HG03175 (cell line): ENCODE data around the gene ADGRG1.
"Not testable (repeated sequence)": the region's sequence is repeated elsewhere in the genome, so short reads cannot be mapped to it uniquely, and the experiment has no call there.

Source experiments
- ATAC-seq: cut with Tn5 transposase; IDR thresholded peaks from one replicate; pipeline ENCODE4 v1.9.1; 2021; ENCODE audit warnings: mild to moderate bottlenecking, moderate library complexity; ENCODE audit not compliant: unreplicated experiment

The ADGRG1 gene

GRCh38 chr16:57695680-57696069 is 67.2 kb downstream of the ADGRG1 start:
- ATAC-seq = no peak

DNA sequence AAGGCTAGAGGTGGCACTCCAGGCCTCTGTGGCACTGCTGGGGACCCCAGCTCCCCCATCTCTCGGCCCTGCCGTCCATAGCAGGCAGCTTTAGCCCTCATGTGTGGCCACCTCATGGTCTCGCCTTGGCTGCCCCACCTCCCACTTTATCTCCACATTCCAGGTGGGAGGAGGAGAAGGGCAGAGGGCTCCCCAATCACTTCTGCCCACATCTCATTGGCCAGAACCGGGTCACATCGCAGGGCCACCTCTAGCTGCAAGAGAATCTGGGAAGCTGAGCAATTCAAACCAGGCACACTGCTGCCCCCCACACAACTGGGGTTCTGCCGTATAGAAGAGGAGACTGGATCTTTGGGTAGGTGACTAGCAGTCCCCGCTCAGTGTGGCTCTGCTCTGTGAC is 67.8 kb downstream of the ADGRG1 start:
- ATAC-seq = no peak

- ATAC-seq = no peak
Observed at GRCh38 chr16:57697896-57698537, 69.6 kb downstream of the ADGRG1 start.

DNA sequence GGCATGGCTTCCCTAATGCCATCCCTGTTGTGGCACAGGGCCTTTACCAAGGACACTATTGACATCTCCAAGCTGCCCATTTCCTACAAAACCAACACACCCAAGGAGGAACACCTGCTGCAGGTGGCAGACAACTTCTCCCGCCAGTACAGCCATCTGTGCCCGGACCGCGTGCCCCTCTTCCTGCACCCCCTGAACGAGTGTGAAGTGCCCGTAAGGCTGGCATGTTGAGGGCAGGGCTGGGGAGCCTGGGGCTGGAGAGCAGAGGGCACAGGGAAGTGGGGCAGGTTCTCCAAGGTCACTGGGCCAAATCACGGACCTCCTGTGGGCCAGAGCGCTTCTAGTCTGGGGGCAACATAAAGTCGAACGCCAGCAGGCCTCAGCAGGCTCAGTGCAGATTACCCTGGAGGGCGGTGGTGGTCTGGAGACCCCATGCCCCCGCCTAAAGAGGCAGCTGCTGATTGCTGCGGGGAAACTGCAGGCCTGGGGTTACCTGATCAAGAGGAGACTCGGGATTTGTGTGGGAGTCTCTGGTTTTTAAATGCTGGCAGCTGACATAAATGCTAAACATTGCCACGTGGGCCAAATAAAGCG is 70.5 kb downstream of the ADGRG1 start:
- no peak for ATAC-seq

DNA sequence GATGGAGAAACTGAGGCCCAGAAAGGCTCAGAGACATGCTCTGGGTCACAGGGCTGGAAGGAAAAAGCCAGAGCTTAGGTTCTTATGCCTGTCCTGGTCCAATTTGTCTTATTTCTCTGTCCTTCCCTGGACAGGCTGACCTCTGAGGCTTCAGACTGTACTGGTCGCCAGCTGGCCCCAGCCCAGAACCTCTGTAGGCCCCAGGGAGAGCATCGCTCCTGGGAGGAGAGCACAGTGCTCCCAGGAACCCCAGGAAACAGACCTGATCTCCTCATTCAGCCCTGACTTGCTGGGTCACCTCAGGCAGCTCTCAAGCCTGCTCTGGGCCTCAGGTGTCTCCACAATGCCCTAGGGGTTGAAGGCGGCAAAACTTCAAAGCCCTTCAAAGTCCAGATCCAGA is 71.1 kb downstream of the ADGRG1 start:
- no peak for ATAC-seq

DNA sequence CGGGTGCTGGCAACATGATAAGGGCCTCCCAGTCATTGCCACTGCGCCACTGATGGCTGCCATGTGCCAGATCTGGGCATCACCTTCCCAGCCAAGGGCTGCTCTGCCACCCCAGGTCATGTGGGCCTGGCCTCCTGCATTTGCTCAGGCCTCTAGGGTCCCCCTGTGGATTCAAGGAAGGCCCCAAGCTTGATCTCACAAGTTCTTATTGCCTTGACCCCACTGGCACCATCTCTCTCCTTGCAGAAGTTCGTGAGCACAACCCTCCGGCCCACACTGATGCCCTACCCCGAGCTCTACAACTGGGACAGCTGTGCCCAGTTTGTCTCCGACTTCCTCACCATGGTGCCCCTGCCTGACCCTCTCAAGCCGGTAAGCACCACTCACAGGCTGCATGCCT is 71.5 kb downstream of the ADGRG1 start:
- ATAC-seq = no peak

DNA sequence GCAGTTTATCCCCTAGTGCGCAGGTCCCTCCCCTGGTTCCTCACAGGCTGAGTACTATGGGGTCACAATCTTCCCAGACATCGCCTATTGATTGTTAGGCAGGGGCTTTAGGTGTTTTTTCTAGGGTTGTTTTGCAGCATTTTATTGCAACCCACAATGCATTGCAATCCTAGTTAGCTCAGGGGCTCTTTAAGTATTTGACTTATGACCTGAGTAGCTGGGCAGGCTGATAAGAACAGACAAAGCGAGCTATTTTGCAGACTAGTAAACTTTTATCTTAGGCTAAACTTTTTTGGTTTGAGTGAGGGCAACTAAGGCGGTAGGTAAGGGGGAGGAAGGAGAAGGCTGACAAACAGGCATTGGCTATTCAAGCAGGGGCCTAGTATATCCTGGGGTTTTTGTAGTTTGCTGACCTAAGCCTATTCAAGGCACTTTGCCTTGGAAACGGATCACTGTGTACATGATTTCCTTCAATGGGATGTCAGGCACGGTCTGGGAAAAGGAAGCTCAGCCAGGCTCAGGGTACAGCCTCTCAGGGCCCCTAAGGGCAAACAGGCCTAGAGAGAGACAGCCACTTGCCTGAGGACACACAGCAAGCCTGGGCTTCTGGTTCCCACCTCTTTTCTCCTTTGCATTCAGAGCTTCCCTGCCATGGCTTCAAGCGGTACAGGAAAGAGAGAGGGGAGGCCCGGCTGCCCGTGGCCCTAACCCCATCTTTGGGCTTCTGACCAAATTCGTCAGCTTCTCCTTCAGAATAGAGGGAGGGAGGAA is 72.5 kb downstream of the ADGRG1 start:
- ATAC-seq = no peak

- no peak for ATAC-seq
Observed at GRCh38 chr16:57701759-57702371, 73.4 kb downstream of the ADGRG1 start.

DNA sequence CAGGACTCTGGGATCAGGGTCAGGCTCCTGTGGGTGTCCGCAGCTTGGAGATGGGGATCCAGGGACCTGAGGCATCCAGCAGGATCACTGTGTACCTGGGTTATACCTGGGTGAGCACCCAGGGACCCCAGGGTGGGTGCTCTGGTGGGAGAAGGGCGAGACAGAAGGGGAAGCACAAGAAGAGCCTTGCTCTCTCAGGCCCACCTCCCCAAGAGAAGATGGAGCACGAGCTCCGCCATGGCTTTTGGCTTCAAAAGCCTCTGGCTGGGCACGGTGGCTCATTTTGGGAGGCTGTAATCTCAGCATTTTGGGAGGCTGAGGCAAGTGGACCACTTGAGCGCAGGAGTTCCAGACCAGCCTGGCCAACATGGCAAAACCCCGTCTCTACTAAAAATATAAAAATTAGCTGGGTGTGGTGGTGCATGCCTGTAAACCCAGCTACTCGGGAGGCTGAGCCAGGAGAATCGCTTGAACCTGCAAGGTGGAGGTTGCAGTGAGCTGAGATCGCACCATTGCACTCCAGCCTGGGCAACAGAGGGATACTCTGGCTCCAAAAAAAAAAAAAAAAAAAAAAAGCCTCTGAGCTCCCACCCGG is 75.1 kb downstream of the ADGRG1 start:
- no peak for ATAC-seq

DNA sequence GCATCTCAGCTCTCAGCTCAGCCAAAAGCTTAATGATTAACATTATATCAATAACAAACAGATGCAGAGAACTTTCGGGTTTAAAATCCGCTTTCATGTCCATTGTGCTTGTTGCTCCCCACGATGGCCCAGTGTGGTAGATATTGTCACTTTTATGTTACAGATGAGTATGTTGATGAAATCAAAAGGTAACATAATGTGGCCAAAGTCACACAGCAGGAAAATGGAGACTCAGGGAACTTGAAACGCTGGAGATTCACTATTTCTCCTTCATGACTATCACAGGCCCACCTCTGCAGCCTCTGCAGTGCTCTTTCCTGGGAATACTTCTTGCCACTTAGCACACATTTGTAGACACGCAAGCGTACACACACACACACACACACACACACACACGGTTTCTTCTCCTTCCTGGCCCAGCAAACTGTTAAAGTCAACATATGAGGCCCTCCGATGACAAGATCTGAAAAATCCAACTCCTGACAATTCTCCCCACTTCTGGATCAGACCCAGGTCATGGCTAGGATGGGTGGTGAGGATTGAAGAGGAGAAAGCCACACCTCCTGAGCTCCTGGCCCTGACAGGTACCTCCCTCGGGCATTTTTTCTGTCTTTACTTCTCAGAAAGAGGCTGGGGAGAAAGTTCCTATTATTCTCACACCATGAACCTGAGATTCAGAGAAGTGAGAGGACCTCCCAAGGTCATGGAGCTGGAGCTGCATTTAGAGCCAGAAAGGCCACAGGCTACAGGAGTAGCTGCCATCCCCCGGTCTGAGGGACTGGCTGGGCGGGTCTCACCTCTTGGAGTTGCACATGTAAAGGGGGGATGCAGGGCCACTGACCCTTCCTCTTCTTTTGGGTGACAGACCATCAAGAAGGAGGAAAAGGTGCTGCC is 75.8 kb downstream of the ADGRG1 start:
- no peak for ATAC-seq

- no peak for ATAC-seq
Observed at GRCh38 chr16:57704905-57705852, 76.7 kb downstream of the ADGRG1 start.

DNA sequence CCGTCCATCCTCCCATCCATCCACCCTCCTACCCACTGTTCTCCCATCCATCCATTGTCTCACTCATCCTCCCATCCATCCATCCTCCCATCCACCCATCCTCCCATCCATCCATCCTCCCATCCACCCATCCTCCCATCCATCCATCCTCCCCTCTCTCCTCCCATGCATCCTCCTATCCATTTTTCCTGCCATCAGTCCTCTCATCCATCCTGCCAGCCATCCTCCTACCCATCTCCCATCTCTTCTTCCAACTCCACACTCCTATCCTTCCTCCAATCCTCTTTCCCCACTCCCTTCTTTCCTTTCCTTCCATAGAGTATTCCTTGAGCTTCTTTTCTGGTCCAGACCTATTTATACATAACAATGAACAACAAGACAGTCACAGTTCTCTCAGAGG is 78.3 kb downstream of the ADGRG1 start:
- no peak for ATAC-seq

GRCh38 chr16:57707331-57707730 is 78.9 kb downstream of the ADGRG1 start:
- no peak for ATAC-seq

DNA sequence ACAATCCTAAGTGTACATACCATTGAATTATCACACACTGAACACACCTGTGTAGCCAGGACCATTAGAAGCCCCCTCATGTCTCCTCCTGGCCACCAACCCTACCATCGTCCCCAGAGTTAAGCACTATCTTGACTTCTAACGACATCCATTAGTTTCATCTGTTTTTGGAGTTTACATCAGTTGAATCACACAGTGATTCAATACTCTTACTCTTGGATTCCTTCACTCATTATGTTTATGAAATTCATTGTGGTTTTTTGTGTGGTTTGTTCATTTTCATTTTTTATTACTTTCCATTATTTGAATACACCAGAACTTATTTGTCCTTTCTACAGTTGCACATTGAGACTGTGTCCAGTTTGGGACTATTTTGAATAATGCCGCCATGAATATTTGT is 79.7 kb downstream of the ADGRG1 start:
- no peak for ATAC-seq

GRCh38 chr16:57709663-57710062 is 81.2 kb downstream of the ADGRG1 start:
- ATAC-seq = no peak

GRCh38 chr16:57711346-57711745 is 82.9 kb downstream of the ADGRG1 start:
- ATAC-seq = no peak

- no peak for ATAC-seq
Observed at GRCh38 chr16:57711993-57712392, 83.6 kb downstream of the ADGRG1 start.

DNA sequence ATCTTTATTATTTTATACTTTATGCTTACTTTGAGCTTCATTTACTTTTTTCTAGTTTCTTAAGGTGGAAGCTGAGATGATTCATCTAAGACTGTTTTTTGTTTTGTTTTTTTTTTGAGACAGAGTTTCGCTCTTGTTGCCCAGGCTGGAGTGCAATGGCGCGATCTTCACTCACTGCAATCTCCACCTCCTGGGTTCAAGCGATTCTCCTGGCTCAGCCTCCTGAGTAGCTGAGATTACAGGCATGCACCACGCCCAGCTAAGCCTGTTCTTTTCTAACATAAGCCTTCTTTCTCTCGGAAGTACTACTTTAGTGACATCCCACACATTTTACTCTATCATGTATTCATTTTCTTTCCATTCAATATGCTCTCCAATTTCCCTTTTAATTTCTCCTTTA is 84.1 kb downstream of the ADGRG1 start:
- not testable (repeated sequence) for ATAC-seq

DNA sequence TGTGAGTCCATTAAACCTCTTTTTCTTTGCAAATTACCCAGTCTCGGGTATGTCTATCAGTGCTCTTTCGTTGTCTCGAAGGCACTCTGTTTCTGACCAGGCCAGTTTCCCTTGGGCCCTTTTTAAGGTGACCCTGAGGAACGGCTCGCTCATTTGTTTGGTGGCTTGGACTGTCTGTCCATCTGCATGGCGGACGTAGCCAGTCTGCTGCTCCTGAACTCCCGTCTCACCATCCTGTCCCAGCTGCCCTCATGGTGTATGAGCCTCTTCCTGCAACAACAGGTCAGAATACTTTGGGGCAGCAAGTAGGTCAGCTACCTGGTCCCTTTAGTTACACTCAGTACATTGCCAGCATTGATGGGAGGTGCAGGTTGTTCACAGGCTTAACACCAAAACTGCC is 85.2 kb downstream of the ADGRG1 start:
- no peak for ATAC-seq
